A673 (cell line): Measurements from ENCODE around the gene TMEM121. TPM values are rescaled to one million over a fixed set of nuclear protein-coding genes. Genes with fewer than 3 reads are reported as not detected.

Experiments
- BruUV-seq: library from RNA; stranded (reverse); fragments of 400-500 nt; replicated peaks from 2 replicates; lab custom pipeline; 2021; lab: Mats Ljungman, UMichigan
- CTCF ChIA-PET: fragments of 300-600 bp; sonication (Branson Sonifier 250); formaldehyde crosslinking; loops from one replicate; lab custom pipeline; 2022; ENCODE audit warnings: antibody characterized with exemption; lab: Charles Lee
- POLR2A ChIA-PET: fragments of 300-600 bp; sonication (Branson Sonifier 250); formaldehyde crosslinking; loops from one replicate; lab custom pipeline; 2022; ENCODE audit warnings: antibody characterized with exemption; ENCODE audit not compliant: low non-redundant PET; lab: Charles Lee
- DNase-seq: peaks from one replicate; pipeline ENCODE4 v3.0.0-alpha.2; 2015; ENCODE audit warnings: low spot score
- H3K27ac ChIP-seq: fragments of 200-600 bp; sonication (generic); 2 replicates; pipeline ENCODE4 v1.5.1; 2016; ENCODE audit warnings: mixed run types, low read depth, mild to moderate bottlenecking, mixed read lengths, antibody characterized with exemption, low read length; ENCODE audit not compliant: poor library complexity, severe bottlenecking
- H3K27me3 ChIP-seq: fragments of 200-600 bp; sonication (generic); replicated peaks from 2 replicates; pipeline ENCODE4 v1.6.1; 2017; ENCODE audit warnings: mixed run types, low read depth, mild to moderate bottlenecking, mixed read lengths, antibody characterized with exemption, low read length; ENCODE audit not compliant: insufficient read depth, poor library complexity
- H3K36me3 ChIP-seq: fragments of 200-600 bp; sonication (generic); 2 replicates; pipeline ENCODE4 v1.6.1; 2016; ENCODE audit warnings: mixed run types, mild to moderate bottlenecking, mixed read lengths, antibody characterized with exemption, low read length; ENCODE audit not compliant: insufficient read depth, poor library complexity, severe bottlenecking
- H3K4me1 ChIP-seq: fragments of 200-600 bp; sonication (generic); 2 replicates; pipeline ENCODE4 v1.6.1; 2017; ENCODE audit warnings: mixed run types, mild to moderate bottlenecking, mixed read lengths, antibody characterized with exemption, low read length; ENCODE audit not compliant: insufficient read depth, poor library complexity, severe bottlenecking
- H3K4me3 ChIP-seq: fragments of 200-600 bp; sonication (generic); 2 replicates; pipeline ENCODE4 v1.5.1; 2016; ENCODE audit warnings: low read depth, mixed run types, mild to moderate bottlenecking, mixed read lengths, low read length; ENCODE audit not compliant: poor library complexity, severe bottlenecking
- H3K9me3 ChIP-seq: fragments of 200-600 bp; sonication (generic); 2 replicates; pipeline ENCODE4 v1.6.1; 2016; ENCODE audit warnings: mixed run types, low read depth, mild to moderate bottlenecking, mixed read lengths, antibody characterized with exemption, low read length; ENCODE audit not compliant: poor library complexity, severe bottlenecking
- EZH2 ChIP-seq: fragments of 200-600 bp; sonication (generic); IDR thresholded peaks from 2 replicates; pipeline ENCODE4 v1.6.1; 2017; ENCODE audit warnings: borderline replicate concordance, low read depth, mild to moderate bottlenecking, mixed read lengths, antibody characterized with exemption, low read length; ENCODE audit not compliant: poor library complexity, severe bottlenecking
- intact Hi-C: fragments of 100-400 bp; cut with micrococcal nuclease; formaldehyde crosslinking; loops from one replicate; pipeline ENCODE4 v1.10.0; 2022; ENCODE audit not compliant: unreplicated experiment
- total RNA-seq: library from RNA; stranded (reverse); gene quantifications from 2 replicates; pipeline ENCODE4 v1.2.3, GENCODE V29; 2021
- TF ChIP-seq, protein P1 (sequence below): fragments of 300-800, 200-600 bp; sonication (generic); conservative IDR thresholded peaks from 2 replicates; pipeline ENCODE4 v1.5.1; 2017; ENCODE audit warnings: low read depth, mild to moderate bottlenecking, antibody characterized with exemption, low read length, moderate library complexity, mixed read lengths

The TMEM121 gene
- total RNA-seq, 1 experiment from 2014 or later: 3.1 TPM

DNA sequence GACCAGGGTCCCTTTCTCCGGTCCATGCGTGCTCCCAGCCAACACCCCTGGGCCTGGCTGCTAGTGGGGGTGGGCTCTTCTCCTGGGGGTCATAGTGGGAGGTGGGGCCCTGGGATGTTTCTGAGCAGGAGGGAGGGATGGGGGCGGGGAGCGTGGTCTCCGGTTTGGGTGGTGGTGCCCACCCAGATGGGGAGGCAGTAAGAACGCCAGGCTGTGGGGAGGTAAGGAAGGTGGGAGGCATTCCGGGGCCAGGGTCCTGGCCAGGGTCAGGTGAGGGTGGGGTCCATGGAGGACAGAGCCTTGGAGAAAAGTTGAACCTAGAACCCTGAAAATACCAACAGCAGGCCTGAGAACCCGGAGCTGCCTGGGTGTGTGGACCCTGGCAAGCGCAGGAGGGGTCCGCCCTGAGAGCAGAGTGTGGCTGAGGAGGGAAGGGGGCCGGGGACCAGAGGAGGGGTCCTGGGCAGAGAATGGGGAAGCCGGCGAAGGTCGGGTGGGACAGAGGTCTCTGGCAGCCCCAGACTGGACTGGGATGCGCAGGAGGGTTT is 46.1 kb upstream of the TMEM121 start:
- ChIA-PET CTCF (interaction anchor here (0.8 to 1.6 kb wide), 4 partner anchors 10 to 48 kb away, joined by 4 to 38 read pairs (median 11); partner anchors contain the start of gene TEDC1), POLR2A (no interaction called here)
- Histone ChIP-seq H3K27me3 (no peaks in the 10 kb centered on the region), H3K36me3 (peaks cover 4% of the 10 kb centered on the region), H3K4me1 (peaks cover 45% of the 10 kb centered on the region), H3K9me3 (no peaks in the 10 kb centered on the region), H3K4me3 (no peak overlapping the region), H3K27ac (peak overlapping the region; percentile 91)
- no TSS peak for BruUV-seq
- DNase-seq: no peak
- TF ChIP-seq EZH2: no peak
- TF ChIP-seq, protein P1, sequence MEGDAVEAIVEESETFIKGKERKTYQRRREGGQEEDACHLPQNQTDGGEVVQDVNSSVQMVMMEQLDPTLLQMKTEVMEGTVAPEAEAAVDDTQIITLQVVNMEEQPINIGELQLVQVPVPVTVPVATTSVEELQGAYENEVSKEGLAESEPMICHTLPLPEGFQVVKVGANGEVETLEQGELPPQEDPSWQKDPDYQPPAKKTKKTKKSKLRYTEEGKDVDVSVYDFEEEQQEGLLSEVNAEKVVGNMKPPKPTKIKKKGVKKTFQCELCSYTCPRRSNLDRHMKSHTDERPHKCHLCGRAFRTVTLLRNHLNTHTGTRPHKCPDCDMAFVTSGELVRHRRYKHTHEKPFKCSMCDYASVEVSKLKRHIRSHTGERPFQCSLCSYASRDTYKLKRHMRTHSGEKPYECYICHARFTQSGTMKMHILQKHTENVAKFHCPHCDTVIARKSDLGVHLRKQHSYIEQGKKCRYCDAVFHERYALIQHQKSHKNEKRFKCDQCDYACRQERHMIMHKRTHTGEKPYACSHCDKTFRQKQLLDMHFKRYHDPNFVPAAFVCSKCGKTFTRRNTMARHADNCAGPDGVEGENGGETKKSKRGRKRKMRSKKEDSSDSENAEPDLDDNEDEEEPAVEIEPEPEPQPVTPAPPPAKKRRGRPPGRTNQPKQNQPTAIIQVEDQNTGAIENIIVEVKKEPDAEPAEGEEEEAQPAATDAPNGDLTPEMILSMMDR: no peak
- intact Hi-C loops: no loop called here

DNA sequence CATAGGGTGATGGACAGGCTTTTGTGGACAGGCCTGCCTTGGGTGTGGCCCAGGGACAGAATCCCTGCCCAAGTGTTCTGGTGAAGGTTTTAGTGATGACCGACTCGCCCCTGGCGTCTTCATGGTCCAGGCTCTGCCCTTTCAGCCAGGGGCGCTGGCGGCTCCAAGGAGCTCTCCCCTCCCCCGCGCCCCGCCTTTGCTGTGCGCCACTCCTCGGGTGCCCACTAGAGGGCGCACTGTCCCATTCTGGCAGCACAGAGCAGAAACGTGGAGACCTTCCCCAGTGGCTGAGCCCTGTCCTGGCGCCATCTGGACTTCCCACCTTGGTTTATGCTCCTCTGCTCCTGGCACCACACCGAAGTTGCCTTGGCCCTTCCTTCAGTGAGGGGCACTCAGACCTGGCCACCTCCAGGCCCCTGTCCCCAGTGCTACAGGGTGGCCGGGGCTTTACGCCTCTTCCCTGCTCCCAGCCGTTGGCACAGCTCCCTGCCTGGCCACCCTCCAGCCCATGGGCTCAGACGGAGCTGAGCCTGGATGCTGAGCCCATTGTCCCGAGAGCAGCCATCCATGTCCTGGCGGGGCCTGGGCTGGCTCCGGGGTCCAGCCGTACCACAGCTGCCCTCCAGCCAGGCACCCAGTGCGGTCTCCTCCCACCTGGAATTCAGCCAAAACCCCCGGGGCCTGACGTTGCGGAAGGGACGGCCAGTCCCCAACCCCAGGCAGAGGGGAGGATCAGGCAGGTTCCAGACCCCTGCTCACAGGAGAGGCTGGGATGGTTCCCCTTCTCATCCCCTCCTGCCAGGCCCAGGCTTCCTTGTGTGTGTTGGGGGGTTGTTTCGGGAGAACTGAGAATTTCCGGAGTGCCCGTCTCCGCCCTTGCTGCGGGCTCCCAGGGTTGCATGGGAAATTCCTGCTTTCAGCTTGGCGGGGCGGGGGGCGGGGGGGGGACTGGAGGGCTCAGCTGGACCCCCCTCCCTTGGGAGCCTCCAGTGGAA is 45.3 kb upstream of the TMEM121 start:
- TF ChIP-seq, protein P1: peak; percentile 99
- TF ChIP-seq EZH2: no peak
- Histone ChIP-seq H3K36me3 (peaks cover 4% of the 10 kb centered on the region), H3K4me3 (peak overlapping the region; percentile 46), H3K9me3 (no peaks in the 10 kb centered on the region), H3K27me3 (no peaks in the 10 kb centered on the region), H3K27ac (peak overlapping the region; percentile 91), H3K4me1 (peaks cover 43% of the 10 kb centered on the region)
- ChIA-PET CTCF (interaction anchor here (0.5 to 1.6 kb wide), 7 partner anchors 9 to 399 kb away, joined by 3 to 38 read pairs (median 6); partner anchors contain the start of gene TEDC1), POLR2A (no interaction called here)
- DNase-seq: peak; percentile 90
- intact Hi-C loops: no loop called here
- BruUV-seq: no TSS peak

DNA sequence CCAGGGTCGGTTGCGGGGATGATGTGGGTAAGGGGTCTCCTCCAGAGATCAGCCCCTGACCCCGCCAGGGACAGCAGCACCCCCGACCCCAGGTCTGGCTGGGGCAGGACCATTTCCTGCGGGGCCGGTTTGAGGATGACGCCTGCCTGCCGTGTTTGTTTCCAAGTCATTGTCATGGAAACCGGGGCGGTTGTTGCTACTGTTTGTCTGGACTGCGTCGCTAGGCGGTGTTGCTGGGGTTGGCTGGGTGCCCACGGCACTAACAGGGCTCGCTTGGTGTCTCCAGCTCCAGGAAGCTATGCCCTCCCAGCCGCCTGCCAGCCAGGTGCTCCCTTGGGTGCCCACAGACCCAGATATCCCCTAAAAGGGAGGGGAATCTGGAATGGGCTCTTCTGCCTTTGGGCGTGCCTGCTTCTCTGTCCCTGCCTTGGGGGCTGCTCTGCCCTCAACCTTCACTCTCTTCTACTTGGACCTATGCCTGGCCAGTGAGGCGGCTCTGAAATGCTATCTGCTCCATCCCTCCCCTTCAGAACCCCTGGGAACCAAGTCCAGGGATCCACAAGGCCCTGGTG is 44.4 kb upstream of the TMEM121 start:
- Histone ChIP-seq H3K27me3 (no peaks in the 10 kb centered on the region), H3K4me3 (peak overlapping the region; percentile 46), H3K36me3 (peaks cover 4% of the 10 kb centered on the region), H3K4me1 (peaks cover 41% of the 10 kb centered on the region), H3K9me3 (no peaks in the 10 kb centered on the region), H3K27ac (peak overlapping the region; percentile 91)
- no peak for TF ChIP-seq EZH2
- TF ChIP-seq, protein P1: no peak; the same call in 1 of the 2 replicates
- intact Hi-C loops: no loop called here
- DNase-seq: peak; percentile 96
- ChIA-PET CTCF (interaction anchor here (1.0 kb wide), 1 partner anchor 111 kb away, joined by 3 read pairs; no protein-coding TSS in a partner anchor), POLR2A (no interaction called here)
- BruUV-seq: no TSS peak
